Measurements from ENCODE around the gene TP53BP2.

TP53BP2 gene

DNA sequence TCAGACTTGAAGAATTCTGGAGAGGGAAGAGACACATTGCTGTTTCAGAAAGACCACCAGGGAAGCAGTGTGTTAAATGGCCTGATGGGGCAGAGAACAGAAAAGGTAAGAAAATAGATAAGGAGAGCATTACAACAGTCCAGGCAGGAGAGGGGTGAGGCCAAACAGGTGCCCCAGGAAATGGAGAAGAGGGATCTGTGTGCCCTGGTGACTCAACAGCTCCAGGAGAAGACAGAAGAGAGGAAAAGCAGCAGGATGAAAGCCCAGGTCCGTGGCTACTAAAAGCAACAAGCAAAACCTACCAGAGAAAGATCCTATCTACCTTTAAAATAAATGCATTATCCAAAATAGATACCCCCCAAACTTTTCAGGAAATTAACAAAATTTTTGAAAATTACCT is 9.2 kb downstream of the TP53BP2 start:
- TF ChIP-seq, protein P1, sequence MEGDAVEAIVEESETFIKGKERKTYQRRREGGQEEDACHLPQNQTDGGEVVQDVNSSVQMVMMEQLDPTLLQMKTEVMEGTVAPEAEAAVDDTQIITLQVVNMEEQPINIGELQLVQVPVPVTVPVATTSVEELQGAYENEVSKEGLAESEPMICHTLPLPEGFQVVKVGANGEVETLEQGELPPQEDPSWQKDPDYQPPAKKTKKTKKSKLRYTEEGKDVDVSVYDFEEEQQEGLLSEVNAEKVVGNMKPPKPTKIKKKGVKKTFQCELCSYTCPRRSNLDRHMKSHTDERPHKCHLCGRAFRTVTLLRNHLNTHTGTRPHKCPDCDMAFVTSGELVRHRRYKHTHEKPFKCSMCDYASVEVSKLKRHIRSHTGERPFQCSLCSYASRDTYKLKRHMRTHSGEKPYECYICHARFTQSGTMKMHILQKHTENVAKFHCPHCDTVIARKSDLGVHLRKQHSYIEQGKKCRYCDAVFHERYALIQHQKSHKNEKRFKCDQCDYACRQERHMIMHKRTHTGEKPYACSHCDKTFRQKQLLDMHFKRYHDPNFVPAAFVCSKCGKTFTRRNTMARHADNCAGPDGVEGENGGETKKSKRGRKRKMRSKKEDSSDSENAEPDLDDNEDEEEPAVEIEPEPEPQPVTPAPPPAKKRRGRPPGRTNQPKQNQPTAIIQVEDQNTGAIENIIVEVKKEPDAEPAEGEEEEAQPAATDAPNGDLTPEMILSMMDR (IDR thresholded peaks at IDR 0.05; ENCODE audit: insufficient read depth, low read depth, low read length, missing control alignments): no peak

DNA sequence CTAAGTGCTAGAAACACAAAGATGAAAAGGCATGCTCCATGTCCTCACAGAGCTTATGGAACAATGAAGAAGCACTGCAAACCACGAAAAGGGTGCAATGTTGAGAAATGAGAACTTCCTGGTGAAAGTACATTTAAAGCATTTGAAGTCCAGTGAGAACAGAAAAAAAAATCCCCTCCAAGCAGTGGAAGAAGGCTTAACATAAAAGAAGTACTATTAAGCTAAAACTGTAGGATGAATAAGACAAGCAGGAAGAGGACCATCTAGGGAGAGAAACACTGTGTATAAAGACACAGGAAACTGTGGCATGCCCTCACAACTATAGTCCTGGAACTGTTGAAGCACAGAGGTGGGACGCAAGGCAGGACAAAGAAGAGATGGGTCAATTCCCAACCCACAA is 10.0 kb downstream of the TP53BP2 start:
- TF ChIP-seq, protein P1 (IDR thresholded peaks at IDR 0.05; ENCODE audit: insufficient read depth, low read depth, low read length, missing control alignments): no peak
- DNase-seq (ENCODE audit: low read depth): no peak
- no peak overlapping the region for H3K4me3 ChIP-seq (ENCODE audit: low read length)

More for the DNA sequence above, 9.2 kb downstream of the TP53BP2 start:
- H3K4me3 ChIP-seq (ENCODE audit: low read length): no peak overlapping the region
- peak; percentile 50 for DNase-seq (ENCODE audit: low read depth)

DNA sequence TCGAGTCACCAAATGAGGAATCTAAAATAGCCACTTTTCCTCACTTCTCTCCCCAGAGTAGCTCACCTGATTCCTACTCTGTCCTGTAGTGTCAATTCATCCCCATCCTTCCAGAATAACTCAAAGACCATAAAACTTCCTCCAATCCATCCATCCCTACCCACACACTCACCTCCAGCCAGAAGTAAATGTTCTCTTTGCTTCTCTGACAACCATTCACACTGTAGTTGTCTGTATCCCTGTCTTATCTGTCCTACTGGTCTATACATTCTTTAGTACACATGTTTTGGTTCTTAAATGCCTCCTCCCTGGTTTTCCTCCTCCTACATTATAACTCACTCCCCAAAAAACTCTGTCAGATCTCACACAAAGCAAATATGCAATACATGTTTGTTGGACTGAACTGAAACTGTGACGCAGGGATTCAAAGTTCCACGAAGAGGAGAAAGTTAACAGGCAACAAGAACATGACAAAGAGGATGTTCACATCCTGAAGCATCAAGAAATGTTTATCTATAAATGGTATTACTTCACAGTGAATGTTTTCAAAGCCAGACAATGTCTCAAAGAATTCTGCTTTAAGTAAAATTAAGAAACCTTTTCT is 11.0 kb downstream of the TP53BP2 start:
- TF ChIP-seq, protein P1 (IDR thresholded peaks at IDR 0.05; ENCODE audit: insufficient read depth, low read depth, low read length, missing control alignments): no peak
- peak; percentile 52 for DNase-seq (ENCODE audit: low read depth)
- H3K4me3 ChIP-seq (ENCODE audit: low read length): no peak overlapping the region

DNA sequence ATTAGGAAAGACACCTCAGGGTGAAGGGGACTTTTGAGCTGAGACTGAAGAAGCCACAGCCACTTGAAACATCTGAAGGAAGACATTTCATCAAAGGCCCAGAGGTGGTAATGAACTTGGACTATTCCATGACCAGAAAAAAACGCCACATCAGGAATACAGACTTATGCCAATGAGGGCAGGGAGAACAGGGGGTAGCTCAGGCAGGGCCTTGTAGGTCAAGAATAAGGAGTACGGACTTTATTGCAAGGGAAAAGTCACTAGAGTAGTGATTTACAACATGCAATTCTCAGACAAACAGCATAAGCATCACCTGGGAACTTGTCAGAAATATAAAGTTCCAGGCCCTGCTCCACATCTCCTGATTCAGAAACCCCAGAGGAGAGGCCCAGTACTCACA is 11.8 kb downstream of the TP53BP2 start:
- no peak overlapping the region for H3K4me3 ChIP-seq (ENCODE audit: low read length)
- TF ChIP-seq, protein P1 (IDR thresholded peaks at IDR 0.05; ENCODE audit: insufficient read depth, low read depth, low read length, missing control alignments): no peak
- DNase-seq (ENCODE audit: low read depth): no peak

DNA sequence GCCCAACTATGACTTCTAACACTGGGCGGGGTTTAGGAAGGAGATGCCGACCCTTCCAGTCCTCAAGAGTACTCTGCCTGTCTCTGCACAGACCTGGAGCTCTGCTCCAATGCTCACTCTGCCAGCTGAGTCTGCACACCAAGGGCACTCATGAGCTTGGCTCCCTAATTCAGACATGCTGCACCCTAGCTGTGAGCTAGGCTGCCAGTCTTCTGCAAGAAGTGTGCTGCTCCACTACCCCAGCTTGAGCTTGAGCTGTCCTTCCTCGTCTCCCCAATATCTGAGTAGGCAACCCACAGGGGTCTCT is 13.2 kb downstream of the TP53BP2 start:
- no peak overlapping the region for H3K4me3 ChIP-seq (ENCODE audit: low read length)
- TF ChIP-seq, protein P1 (IDR thresholded peaks at IDR 0.05; ENCODE audit: insufficient read depth, low read depth, low read length, missing control alignments): no peak
- DNase-seq (ENCODE audit: low read depth): no peak

DNA sequence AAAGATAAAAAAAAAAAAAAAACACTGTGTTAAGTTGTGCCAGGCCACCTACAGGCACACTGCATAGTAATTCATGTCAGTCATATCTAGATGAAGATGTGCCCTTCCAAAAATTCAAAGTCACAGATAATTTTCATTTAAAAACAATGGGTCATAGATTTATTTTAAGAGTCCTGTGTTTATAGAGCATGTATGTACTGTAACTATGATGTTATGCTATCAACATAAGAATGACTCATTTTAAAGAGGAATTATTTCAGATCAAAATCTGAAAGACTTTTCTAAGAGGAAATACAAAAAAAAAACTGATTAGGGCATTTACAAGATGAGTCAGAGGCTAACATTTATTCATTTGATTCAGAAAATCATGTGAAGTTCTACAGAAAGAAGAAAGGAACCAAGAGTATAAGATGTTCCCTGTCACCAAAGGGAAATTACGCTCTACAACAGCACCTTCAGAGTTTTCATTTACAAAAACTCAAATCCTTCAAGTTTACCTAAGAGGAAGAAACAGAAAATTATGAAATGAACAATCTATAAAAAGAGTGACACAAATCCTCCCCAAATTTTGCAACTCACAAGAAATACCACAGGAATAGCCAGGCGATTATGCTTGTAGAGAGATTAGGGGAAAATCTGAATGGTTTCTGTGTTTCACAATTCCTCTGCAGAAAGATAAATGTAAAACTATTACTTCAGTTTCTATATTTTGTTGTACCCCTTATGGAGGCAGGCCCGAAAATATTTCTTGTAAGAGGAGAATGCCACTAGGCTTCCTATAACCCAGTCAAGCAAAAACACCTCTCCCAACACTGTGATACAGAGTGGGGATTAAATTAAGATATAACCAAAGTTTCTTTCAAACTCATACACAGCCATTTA is 13.8 kb downstream of the TP53BP2 start:
- peak; percentile 30 for DNase-seq (ENCODE audit: low read depth)
- TF ChIP-seq, protein P1 (IDR thresholded peaks at IDR 0.05; ENCODE audit: insufficient read depth, low read depth, low read length, missing control alignments): no peak
- H3K4me3 ChIP-seq (ENCODE audit: low read length): no peak overlapping the region
